GM19328 (cell line): Measurements from ENCODE around the gene MTA3.

ENCODE experiments used
- ATAC-seq: cut with Tn5 transposase; IDR thresholded peaks from one replicate; pipeline ENCODE4 v1.9.1; 2021; ENCODE audit warnings: mild to moderate bottlenecking, moderate library complexity; ENCODE audit not compliant: unreplicated experiment

Gene MTA3

GRCh38 chr2:42799881-42800280 lies 231.4 kb downstream of the MTA3 start:
- no peak for ATAC-seq

GRCh38 chr2:42800461-42800962 lies 232.1 kb downstream of the MTA3 start:
- ATAC-seq, result no peak

- no peak for ATAC-seq
Measured at GRCh38 chr2:42800981-42801380, 232.5 kb downstream of the MTA3 start.

- no peak for ATAC-seq
Measured at GRCh38 chr2:42801381-42801780, 232.9 kb downstream of the MTA3 start.

GRCh38 chr2:42802150-42802549 lies 233.7 kb downstream of the MTA3 start:
- no peak for ATAC-seq

GRCh38 chr2:42804338-42804737 lies 235.9 kb downstream of the MTA3 start:
- ATAC-seq, result no peak

- no peak for ATAC-seq
Measured at GRCh38 chr2:42804891-42805290, 236.5 kb downstream of the MTA3 start.
